ENCODE results near the gene LKAAEAR1. TPM values are rescaled to one million over a fixed set of nuclear protein-coding genes. Genes with fewer than 3 reads are reported as not detected.
A peak's percentile ranks its signal among the peaks of the same experiment; 100 is the strongest.

Gene LKAAEAR1
- total and polyA plus RNA-seq, 2 of the 13 experiments (the other 11 are each of a cell fraction or from before 2014, with no cell fraction given): not detected

DNA sequence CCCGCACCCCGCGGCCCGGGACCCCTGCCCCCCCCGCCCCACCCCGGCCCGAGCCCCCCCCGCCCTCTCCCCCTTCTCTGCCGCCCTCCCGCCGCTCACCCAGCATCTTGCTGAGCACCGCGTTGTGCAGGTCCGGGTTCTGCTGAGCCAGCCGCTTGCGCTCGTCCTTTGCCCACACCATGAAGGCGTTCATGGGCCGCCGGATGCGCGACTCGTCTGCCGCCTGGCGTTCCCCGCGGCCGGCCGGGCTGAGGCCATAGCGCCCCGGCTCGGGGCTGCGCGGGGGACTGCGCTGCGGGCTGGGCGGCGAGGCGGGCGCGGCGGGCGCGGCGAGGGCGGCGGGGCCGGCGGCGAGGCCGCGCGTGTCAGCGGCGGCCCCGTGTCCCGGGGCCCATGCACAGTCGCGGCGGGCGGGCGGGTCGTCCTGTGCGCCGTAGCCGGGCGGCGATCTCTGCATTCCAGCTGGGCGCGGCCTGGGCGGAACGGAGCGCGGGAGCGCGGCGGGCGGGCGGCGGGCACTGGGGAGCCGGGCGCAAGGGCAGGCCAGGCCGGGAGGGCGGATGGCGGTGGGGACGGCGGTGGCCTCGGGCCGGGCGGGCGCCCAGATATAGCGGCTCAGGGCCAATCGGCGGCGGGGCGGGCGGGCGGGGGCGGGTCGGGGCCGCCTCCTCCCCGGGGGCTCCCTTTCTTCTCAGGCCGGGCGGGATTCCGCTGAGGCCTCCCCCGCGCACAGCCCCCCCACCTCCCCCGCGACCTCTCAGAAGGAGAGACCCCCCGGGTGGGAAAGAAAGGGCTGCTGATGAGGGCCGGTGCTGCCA lies 34.9 kb downstream of the LKAAEAR1 start, which contains the start of gene SOX18 (continued):
- no peak for TF ChIP-seq ZNF451 (CRISPR knock-in tag; IDR thresholded peaks at IDR 0.05)
- TF ChIP-seq PHF5A (CRISPR knock-in tag; IDR thresholded peaks at IDR 0.05; ENCODE audit: low read depth, unreplicated experiment): peak; percentile 67
- TF ChIP-seq, protein P1, sequence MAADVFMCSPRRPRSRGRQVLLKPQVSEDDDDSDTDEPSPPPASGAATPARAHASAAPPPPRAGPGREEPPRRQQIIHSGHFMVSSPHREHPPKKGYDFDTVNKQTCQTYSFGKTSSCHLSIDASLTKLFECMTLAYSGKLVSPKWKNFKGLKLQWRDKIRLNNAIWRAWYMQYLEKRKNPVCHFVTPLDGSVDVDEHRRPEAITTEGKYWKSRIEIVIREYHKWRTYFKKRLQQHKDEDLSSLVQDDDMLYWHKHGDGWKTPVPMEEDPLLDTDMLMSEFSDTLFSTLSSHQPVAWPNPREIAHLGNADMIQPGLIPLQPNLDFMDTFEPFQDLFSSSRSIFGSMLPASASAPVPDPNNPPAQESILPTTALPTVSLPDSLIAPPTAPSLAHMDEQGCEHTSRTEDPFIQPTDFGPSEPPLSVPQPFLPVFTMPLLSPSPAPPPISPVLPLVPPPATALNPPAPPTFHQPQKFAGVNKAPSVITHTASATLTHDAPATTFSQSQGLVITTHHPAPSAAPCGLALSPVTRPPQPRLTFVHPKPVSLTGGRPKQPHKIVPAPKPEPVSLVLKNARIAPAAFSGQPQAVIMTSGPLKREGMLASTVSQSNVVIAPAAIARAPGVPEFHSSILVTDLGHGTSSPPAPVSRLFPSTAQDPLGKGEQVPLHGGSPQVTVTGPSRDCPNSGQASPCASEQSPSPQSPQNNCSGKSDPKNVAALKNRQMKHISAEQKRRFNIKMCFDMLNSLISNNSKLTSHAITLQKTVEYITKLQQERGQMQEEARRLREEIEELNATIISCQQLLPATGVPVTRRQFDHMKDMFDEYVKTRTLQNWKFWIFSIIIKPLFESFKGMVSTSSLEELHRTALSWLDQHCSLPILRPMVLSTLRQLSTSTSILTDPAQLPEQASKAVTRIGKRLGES (CRISPR knock-in tag; IDR thresholded peaks at IDR 0.05; ENCODE audit: borderline replicate concordance): peak; percentile 33; the same call in 1 of the 2 replicates
- TF ChIP-seq ERF (CRISPR knock-in tag; IDR thresholded peaks at IDR 0.05): no peak
- TF ChIP-seq ZNF331 (CRISPR knock-in tag; IDR thresholded peaks at IDR 0.05): peak; percentile 45; the same call in 1 of the 2 replicates
- no peak for TF ChIP-seq FOXJ3 (CRISPR knock-in tag; IDR thresholded peaks at IDR 0.05; ENCODE audit: borderline replicate concordance)
- TF ChIP-seq, protein P2, sequence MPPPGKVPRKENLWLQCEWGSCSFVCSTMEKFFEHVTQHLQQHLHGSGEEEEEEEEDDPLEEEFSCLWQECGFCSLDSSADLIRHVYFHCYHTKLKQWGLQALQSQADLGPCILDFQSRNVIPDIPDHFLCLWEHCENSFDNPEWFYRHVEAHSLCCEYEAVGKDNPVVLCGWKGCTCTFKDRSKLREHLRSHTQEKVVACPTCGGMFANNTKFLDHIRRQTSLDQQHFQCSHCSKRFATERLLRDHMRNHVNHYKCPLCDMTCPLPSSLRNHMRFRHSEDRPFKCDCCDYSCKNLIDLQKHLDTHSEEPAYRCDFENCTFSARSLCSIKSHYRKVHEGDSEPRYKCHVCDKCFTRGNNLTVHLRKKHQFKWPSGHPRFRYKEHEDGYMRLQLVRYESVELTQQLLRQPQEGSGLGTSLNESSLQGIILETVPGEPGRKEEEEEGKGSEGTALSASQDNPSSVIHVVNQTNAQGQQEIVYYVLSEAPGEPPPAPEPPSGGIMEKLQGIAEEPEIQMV (CRISPR knock-in tag; IDR thresholded peaks at IDR 0.05; ENCODE audit: low read depth): no peak
- TF ChIP-seq LCORL (IDR thresholded peaks at IDR 0.05): no peak
- TF ChIP-seq LCORL (CRISPR knock-in tag; IDR thresholded peaks at IDR 0.05): no peak
- no peak for TF ChIP-seq HNRNPH1 (optimal IDR thresholded peaks at IDR 0.05; ENCODE audit: low read depth, low read length)
- no peak for TF ChIP-seq TGIF2 (CRISPR knock-in tag; IDR thresholded peaks at IDR 0.05)
- no peak for TF ChIP-seq NR3C1 (CRISPR knock-in tag; IDR thresholded peaks at IDR 0.05)
- TF ChIP-seq TSC22D2 (CRISPR knock-in tag; IDR thresholded peaks at IDR 0.05; ENCODE audit: borderline replicate concordance): no peak
- TF ChIP-seq, protein P3, sequence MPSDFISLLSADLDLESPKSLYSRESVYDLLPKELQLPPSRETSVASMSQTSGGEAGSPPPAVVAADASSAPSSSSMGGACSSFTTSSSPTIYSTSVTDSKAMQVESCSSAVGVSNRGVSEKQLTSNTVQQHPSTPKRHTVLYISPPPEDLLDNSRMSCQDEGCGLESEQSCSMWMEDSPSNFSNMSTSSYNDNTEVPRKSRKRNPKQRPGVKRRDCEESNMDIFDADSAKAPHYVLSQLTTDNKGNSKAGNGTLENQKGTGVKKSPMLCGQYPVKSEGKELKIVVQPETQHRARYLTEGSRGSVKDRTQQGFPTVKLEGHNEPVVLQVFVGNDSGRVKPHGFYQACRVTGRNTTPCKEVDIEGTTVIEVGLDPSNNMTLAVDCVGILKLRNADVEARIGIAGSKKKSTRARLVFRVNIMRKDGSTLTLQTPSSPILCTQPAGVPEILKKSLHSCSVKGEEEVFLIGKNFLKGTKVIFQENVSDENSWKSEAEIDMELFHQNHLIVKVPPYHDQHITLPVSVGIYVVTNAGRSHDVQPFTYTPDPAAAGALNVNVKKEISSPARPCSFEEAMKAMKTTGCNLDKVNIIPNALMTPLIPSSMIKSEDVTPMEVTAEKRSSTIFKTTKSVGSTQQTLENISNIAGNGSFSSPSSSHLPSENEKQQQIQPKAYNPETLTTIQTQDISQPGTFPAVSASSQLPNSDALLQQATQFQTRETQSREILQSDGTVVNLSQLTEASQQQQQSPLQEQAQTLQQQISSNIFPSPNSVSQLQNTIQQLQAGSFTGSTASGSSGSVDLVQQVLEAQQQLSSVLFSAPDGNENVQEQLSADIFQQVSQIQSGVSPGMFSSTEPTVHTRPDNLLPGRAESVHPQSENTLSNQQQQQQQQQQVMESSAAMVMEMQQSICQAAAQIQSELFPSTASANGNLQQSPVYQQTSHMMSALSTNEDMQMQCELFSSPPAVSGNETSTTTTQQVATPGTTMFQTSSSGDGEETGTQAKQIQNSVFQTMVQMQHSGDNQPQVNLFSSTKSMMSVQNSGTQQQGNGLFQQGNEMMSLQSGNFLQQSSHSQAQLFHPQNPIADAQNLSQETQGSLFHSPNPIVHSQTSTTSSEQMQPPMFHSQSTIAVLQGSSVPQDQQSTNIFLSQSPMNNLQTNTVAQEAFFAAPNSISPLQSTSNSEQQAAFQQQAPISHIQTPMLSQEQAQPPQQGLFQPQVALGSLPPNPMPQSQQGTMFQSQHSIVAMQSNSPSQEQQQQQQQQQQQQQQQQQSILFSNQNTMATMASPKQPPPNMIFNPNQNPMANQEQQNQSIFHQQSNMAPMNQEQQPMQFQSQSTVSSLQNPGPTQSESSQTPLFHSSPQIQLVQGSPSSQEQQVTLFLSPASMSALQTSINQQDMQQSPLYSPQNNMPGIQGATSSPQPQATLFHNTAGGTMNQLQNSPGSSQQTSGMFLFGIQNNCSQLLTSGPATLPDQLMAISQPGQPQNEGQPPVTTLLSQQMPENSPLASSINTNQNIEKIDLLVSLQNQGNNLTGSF (CRISPR knock-in tag; IDR thresholded peaks at IDR 0.05): no peak
- no peak for TF ChIP-seq ZNF501 (CRISPR knock-in tag; IDR thresholded peaks at IDR 0.05)
- TF ChIP-seq ESRRA (CRISPR knock-in tag; IDR thresholded peaks at IDR 0.05; ENCODE audit: low read depth): no peak
- no peak for TF ChIP-seq REXO4 (CRISPR knock-in tag; IDR thresholded peaks at IDR 0.05; ENCODE audit: borderline replicate concordance)
- no peak for TF ChIP-seq SP1 (IDR thresholded peaks at IDR 0.05)
- TF ChIP-seq SP1 (CRISPR knock-in tag; IDR thresholded peaks at IDR 0.05): no peak

Data from HepG2 (cell line).